HepG2 (cell line): ENCODE measurements around the gene MLLT10. TPM values are rescaled to one million over a fixed set of nuclear protein-coding genes. Genes with fewer than 3 reads are reported as not detected.

Experiments
- AHDC1 ChIP-seq: sonication (generic); formaldehyde crosslinking; IDR thresholded peaks from 2 replicates; pipeline ENCODE4 v1.5.1; 2020; ENCODE audit warnings: mild to moderate bottlenecking, missing genetic modification reagents, borderline replicate concordance
- ARNTL ChIP-seq: sonication (generic); formaldehyde crosslinking; IDR thresholded peaks from 2 replicates; pipeline ENCODE4 v1.4.0; 2020; ENCODE audit warnings: mild to moderate bottlenecking, missing genetic modification reagents
- CENPX ChIP-seq: sonication (generic); formaldehyde crosslinking; IDR thresholded peaks from 2 replicates; pipeline ENCODE4 v1.9.0; 2021; ENCODE audit warnings: mild to moderate bottlenecking, missing genetic modification reagents, moderate library complexity
- ELK4 ChIP-seq: sonication (generic); formaldehyde crosslinking; IDR thresholded peaks from 2 replicates; pipeline ENCODE4 v1.9.0; 2021; ENCODE audit warnings: missing genetic modification reagents, borderline replicate concordance
- FOXK2 ChIP-seq: fragments of 450-650 bp; IDR thresholded peaks from 2 replicates; pipeline ENCODE4 v1.6.1; 2016
- KLF16 ChIP-seq, 2 experiments: sonication (generic) in 1 of 2; formaldehyde crosslinking in 1 of 2; IDR thresholded peaks; 2 replicates each; pipeline versions ENCODE4 v1.6.1 to v1.8.0; 2016 to 2023; ENCODE audit warnings: missing genetic modification reagents in 2 of 2, missing compliant biosample characterization in 1 of 2
- SKI ChIP-seq: fragments of 450-650 bp; IDR thresholded peaks from one replicate; pipeline ENCODE4 v1.6.1; 2018; ENCODE audit warnings: mild to moderate bottlenecking; ENCODE audit not compliant: partially characterized antibody
- WIZ ChIP-seq: sonication (generic); formaldehyde crosslinking; IDR thresholded peaks from 2 replicates; pipeline ENCODE4 v1.5.1; 2020; ENCODE audit warnings: mild to moderate bottlenecking, missing genetic modification reagents
- ZBTB3 ChIP-seq: sonication (generic); formaldehyde crosslinking; IDR thresholded peaks from 2 replicates; pipeline ENCODE4 v1.4.0; 2020; ENCODE audit warnings: low read depth, mild to moderate bottlenecking, moderate library complexity, missing genetic modification reagents, borderline replicate concordance
- ZNF225 ChIP-seq: sonication (generic); formaldehyde crosslinking; IDR thresholded peaks from 2 replicates; pipeline ENCODE4 v1.4.0; 2020; ENCODE audit warnings: mild to moderate bottlenecking, missing genetic modification reagents
- ZNF296 ChIP-seq: sonication (generic); formaldehyde crosslinking; conservative IDR thresholded peaks from 2 replicates; pipeline ENCODE4 v1.5.0; 2020; ENCODE audit warnings: mild to moderate bottlenecking, missing genetic modification reagents
- ZNF503 ChIP-seq: sonication (generic); formaldehyde crosslinking; IDR thresholded peaks from 2 replicates; pipeline ENCODE4 v1.4.0; 2020; ENCODE audit warnings: missing genetic modification reagents
- ZNF567 ChIP-seq: sonication (generic); formaldehyde crosslinking; IDR thresholded peaks from 2 replicates; pipeline ENCODE4 v1.8.1; 2023; ENCODE audit warnings: mild to moderate bottlenecking, missing genetic modification reagents, borderline replicate concordance
- ZNF724P ChIP-seq: sonication (generic); formaldehyde crosslinking; IDR thresholded peaks from 2 replicates; pipeline ENCODE4 v1.8.0; 2022; ENCODE audit warnings: missing genetic modification reagents, borderline replicate concordance
- polyA plus RNA-seq, 8 experiments: library from polyadenylated mRNA; depleted of rRNA in 3 of 8; stranded (reverse) in 7 of 8; unstranded in 1 of 8; fragments of >200 nt; fragmentation: Illumina TruSeq in 4 of 8; extraction: Trizol in 4 of 8; gene quantifications; 2 replicates each; pipeline versions ENCODE4 v1.2.1 to v1.2.3, GENCODE V29; 2011 to 2016; ENCODE audit warnings: low read depth in 4 of 8, missing spikeins in 1 of 8, mixed read lengths in 1 of 8; ENCODE audit not compliant: insufficient read depth in 1 of 8
- total RNA-seq, 5 experiments: library from RNA; depleted of rRNA; stranded (reverse); fragments of >200 nt; fragmentation: Illumina TruSeq; extraction: Trizol; gene quantifications; 2 replicates each; pipeline ENCODE4 v1.2.3, GENCODE V29; 2016; ENCODE audit warnings: low read depth in 1 of 5
- TF ChIP-seq, protein P1 (sequence below): fragments of 450-650 bp; IDR thresholded peaks from 2 replicates; pipeline ENCODE4 v1.6.1; 2017; ENCODE audit warnings: mild to moderate bottlenecking
- TF ChIP-seq, protein P2 (sequence below): sonication (generic); formaldehyde crosslinking; IDR thresholded peaks from 2 replicates; pipeline ENCODE4 v1.5.0; 2020; ENCODE audit warnings: missing genetic modification reagents

Gene MLLT10
- total and polyA plus RNA-seq, 2 of the 13 experiments (the other 11 are each of a cell fraction or from before 2014, with no cell fraction given) = 51.3 to 84.1 TPM

DNA sequence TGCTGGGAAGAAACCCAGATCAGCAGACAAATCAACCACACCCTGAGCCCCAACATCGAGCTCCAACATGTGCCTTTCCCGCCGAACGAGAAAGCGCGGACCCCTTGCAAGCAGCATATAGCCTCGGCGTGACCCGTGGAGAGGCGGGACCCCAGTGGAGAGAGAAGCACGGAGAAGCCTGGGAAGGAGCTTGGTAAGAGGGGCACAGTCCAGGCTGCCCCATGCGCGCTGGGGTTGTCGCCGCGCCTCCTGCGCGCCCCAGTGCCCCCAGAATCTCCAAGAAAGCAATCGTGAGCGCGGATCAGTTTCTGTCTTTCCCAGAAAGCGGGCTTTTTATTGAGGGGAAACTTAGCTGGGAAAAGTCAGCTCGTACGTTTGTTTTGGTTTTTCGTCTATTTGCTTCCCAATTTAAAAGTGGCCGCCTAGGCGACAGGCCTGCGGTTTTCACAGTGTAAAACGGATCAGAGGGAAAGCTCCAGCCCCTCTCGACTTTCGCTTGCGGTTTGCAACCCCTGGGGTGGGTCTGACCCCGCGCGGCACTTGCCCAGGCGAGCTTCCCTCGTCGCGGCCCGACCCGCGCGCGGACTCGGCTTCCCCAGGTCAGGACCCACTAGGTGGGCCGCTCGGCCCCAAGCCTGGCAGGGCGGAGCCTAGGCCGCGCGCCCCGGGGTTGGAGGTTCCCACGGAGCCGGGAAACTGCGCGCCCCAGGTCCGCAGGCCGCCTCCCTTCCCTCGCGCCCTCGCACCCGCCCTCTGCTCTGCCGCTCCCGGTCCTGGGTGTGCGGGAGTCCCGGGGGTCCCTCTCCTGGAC lies 39.6 kb upstream of the MLLT10 start (continued):
- TF ChIP-seq ZNF503 (CRISPR knock-in tag) (no peak; the same call in 1 of the 2 replicates), FOXK2 (no peak), KLF16 (CRISPR knock-in tag; IDR thresholded peaks at IDR 0.05) (peak in 1 of 2 experiments; percentile 71; a peak in 2 of 4 replicates), ZNF225 (CRISPR knock-in tag) (peak; percentile 22; the same call in 1 of the 2 replicates), ZNF724P (CRISPR knock-in tag) (0 out of 2 replicates have a peak, but pooled peaks have one; percentile 55), CENPX (no peak), SKI (no peak), ELK4 (CRISPR knock-in tag) (0 out of 2 replicates have a peak, but pooled peaks have one; percentile 20), ARNTL (CRISPR knock-in tag) (no peak), AHDC1 (CRISPR knock-in tag) (no peak; the same call in 1 of the 2 replicates), ZNF296 (CRISPR knock-in tag) (no peak), ZNF567 (CRISPR knock-in tag) (no peak), WIZ (CRISPR knock-in tag) (no peak), ZBTB3 (no peak)
- TF ChIP-seq, protein P1, sequence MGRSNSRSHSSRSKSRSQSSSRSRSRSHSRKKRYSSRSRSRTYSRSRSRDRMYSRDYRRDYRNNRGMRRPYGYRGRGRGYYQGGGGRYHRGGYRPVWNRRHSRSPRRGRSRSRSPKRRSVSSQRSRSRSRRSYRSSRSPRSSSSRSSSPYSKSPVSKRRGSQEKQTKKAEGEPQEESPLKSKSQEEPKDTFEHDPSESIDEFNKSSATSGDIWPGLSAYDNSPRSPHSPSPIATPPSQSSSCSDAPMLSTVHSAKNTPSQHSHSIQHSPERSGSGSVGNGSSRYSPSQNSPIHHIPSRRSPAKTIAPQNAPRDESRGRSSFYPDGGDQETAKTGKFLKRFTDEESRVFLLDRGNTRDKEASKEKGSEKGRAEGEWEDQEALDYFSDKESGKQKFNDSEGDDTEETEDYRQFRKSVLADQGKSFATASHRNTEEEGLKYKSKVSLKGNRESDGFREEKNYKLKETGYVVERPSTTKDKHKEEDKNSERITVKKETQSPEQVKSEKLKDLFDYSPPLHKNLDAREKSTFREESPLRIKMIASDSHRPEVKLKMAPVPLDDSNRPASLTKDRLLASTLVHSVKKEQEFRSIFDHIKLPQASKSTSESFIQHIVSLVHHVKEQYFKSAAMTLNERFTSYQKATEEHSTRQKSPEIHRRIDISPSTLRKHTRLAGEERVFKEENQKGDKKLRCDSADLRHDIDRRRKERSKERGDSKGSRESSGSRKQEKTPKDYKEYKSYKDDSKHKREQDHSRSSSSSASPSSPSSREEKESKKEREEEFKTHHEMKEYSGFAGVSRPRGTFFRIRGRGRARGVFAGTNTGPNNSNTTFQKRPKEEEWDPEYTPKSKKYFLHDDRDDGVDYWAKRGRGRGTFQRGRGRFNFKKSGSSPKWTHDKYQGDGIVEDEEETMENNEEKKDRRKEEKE = no peak
- TF ChIP-seq, protein P2, sequence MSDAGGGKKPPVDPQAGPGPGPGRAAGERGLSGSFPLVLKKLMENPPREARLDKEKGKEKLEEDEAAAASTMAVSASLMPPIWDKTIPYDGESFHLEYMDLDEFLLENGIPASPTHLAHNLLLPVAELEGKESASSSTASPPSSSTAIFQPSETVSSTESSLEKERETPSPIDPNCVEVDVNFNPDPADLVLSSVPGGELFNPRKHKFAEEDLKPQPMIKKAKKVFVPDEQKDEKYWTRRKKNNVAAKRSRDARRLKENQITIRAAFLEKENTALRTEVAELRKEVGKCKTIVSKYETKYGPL (CRISPR knock-in tag) = no peak
